SK-N-SH (cell line): Measurements from ENCODE around the gene RBL1. TPM values are rescaled to one million over a fixed set of nuclear protein-coding genes. Genes with fewer than 3 reads are reported as not detected.

Experiments used
- CTCF ChIA-PET: fragments of 300-600, 350-600 bp; formaldehyde crosslinking; extraction: SDS; loops from one replicate; lab custom pipeline; 2021; lab: Yijun Ruan, JAX
- POLR2A ChIA-PET: fragments of 350-600 bp; sonication (Branson Sonifier 250); formaldehyde crosslinking; extraction: SDS; loops from one replicate; lab custom pipeline; 2020; ENCODE audit warnings: antibody characterized with exemption, inconsistent platforms; lab: Yijun Ruan, JAX
- DNase-seq: peaks from one replicate; pipeline ENCODE4 v3.0.0; 2012
- H2AFZ ChIP-seq: fragments of 200-600 bp; sonication (generic); 2 replicates; pipeline ENCODE4 v1.8.1; 2016; ENCODE audit warnings: antibody characterized with exemption, mild to moderate bottlenecking, low read depth
- H3F3A ChIP-seq: fragments of 200-600 bp; sonication (generic); replicated peaks from 2 replicates; pipeline ENCODE3; 2016; ENCODE audit warnings: antibody characterized with exemption, mild to moderate bottlenecking; ENCODE audit not compliant: insufficient read depth
- H3K27ac ChIP-seq, 2 experiments: fragments of 200-500 bp in 1 of 2; fragments of 200-600 bp in 1 of 2; sonication (Bioruptor generic) in 1 of 2; sonication (generic), shearing (Covaris generic) in 1 of 2; 2 replicates each; pipeline versions ENCODE4 v1.5.1 to v1.6.1; 2014 to 2016; ENCODE audit warnings: low read depth in 2 of 2, inconsistent platforms in 1 of 2, low read length in 1 of 2, mild to moderate bottlenecking in 1 of 2, mixed read lengths in 1 of 2
- H3K27me3 ChIP-seq: fragments of 200-600 bp; sonication (generic), shearing (Covaris generic); 2 replicates; pipeline ENCODE4 v1.6.1; 2016; ENCODE audit warnings: mixed run types; ENCODE audit not compliant: insufficient read depth
- H3K36me3 ChIP-seq, 2 experiments: fragments of 200-500 bp in 1 of 2; fragments of 200-600 bp in 1 of 2; sonication (Bioruptor generic) in 1 of 2; sonication (generic) in 1 of 2; replicated peaks in 1 of 2; 2 replicates each; pipeline versions ENCODE3 to v1.5.1; 2014 to 2016; ENCODE audit warnings: low read length in 1 of 2, mild to moderate bottlenecking in 1 of 2; ENCODE audit not compliant: insufficient read depth in 2 of 2, control insufficient read depth in 1 of 2
- H3K4me1 ChIP-seq, 2 experiments: fragments of 200-500 bp in 1 of 2; fragments of 200-600 bp in 1 of 2; sonication (Bioruptor generic) in 1 of 2; sonication (generic), shearing (Covaris generic) in 1 of 2; 2 replicates each; pipeline versions ENCODE4 v1.5.1 to v1.6.1; 2014 to 2016; ENCODE audit warnings: low read depth in 1 of 2, low read length in 1 of 2, mixed run types in 1 of 2; ENCODE audit not compliant: insufficient read depth in 2 of 2, control insufficient read depth in 1 of 2
- H3K4me2 ChIP-seq: fragments of 200-600 bp; sonication (generic), shearing (Covaris generic); 2 replicates; pipeline ENCODE4 v1.6.1; 2017; ENCODE audit warnings: mixed run types
- H3K4me3 ChIP-seq, 2 experiments: fragments of 200-500 bp in 1 of 2; fragments of 200-600 bp in 1 of 2; sonication (Bioruptor generic) in 1 of 2; sonication (generic), shearing (Covaris generic) in 1 of 2; 2 replicates each; pipeline versions ENCODE4 v1.5.1 to v1.8.1; 2014 to 2016; ENCODE audit warnings: low read depth in 2 of 2, inconsistent platforms in 1 of 2, low read length in 1 of 2, mild to moderate bottlenecking in 1 of 2, mixed read lengths in 1 of 2, moderate library complexity in 1 of 2
- H3K79me2 ChIP-seq: fragments of 200-600 bp; sonication (generic); 2 replicates; pipeline ENCODE4 v1.8.1; 2017; ENCODE audit warnings: mild to moderate bottlenecking; ENCODE audit not compliant: insufficient read depth
- H3K9ac ChIP-seq: fragments of 200-600 bp; sonication (generic); 2 replicates; pipeline ENCODE4 v1.6.1; 2017; ENCODE audit warnings: mixed run types
- H3K9me2 ChIP-seq: fragments of 200-600 bp; sonication (generic); 2 replicates; pipeline ENCODE4 v1.6.1; 2017; ENCODE audit warnings: mixed run types
- H3K9me3 ChIP-seq: fragments of 200-600 bp; sonication (generic); 2 replicates; pipeline ENCODE4 v1.6.1; 2017; ENCODE audit warnings: mixed run types, mild to moderate bottlenecking, moderate library complexity
- H4K20me1 ChIP-seq: fragments of 200-600 bp; sonication (generic); 2 replicates; pipeline ENCODE4 v1.6.1; 2017; ENCODE audit warnings: mild to moderate bottlenecking, mixed run types; ENCODE audit not compliant: insufficient read depth
- ELF1 ChIP-seq: IDR thresholded peaks from 2 replicates; pipeline ENCODE4 v1.4.0; 2012
- EP300 ChIP-seq, 2 experiments: IDR thresholded peaks; 2 replicates each; pipeline versions ENCODE4 v1.4.0 to v1.6.1; 2012; ENCODE audit warnings: borderline replicate concordance in 1 of 2, low read depth in 1 of 2, low read length in 1 of 2
- FOSL2 ChIP-seq: IDR thresholded peaks from 2 replicates; pipeline ENCODE4 v1.4.0; 2012; ENCODE audit warnings: low read depth, mild to moderate bottlenecking, moderate library complexity, borderline replicate concordance
- FOXJ3 ChIP-seq: sonication (generic); formaldehyde crosslinking; IDR thresholded peaks from 2 replicates; pipeline ENCODE4 v1.5.1; 2020; ENCODE audit warnings: mild to moderate bottlenecking, missing genetic modification reagents
- FOXM1 ChIP-seq: IDR thresholded peaks from 2 replicates; pipeline ENCODE4 v1.4.0; 2012; ENCODE audit warnings: low read depth, mild to moderate bottlenecking
- GABPA ChIP-seq: IDR thresholded peaks from 2 replicates; pipeline ENCODE4 v1.4.0; 2012; ENCODE audit warnings: low read depth, mild to moderate bottlenecking
- GATA2 ChIP-seq: sonication (generic); formaldehyde crosslinking; IDR thresholded peaks from 2 replicates; pipeline ENCODE4 v1.5.0; 2020; ENCODE audit warnings: mild to moderate bottlenecking, missing genetic modification reagents
- JUND ChIP-seq: IDR thresholded peaks from 2 replicates; pipeline ENCODE4 v1.4.0; 2012
- MEF2A ChIP-seq: IDR thresholded peaks from 2 replicates; pipeline ENCODE4 v1.4.0; 2012; ENCODE audit warnings: low read depth, borderline replicate concordance
- NFIC ChIP-seq: IDR thresholded peaks from 2 replicates; pipeline ENCODE4 v1.4.0; 2012; ENCODE audit warnings: borderline replicate concordance
- RCOR1 ChIP-seq: fragments of 150-350 bp; IDR thresholded peaks from 2 replicates; pipeline ENCODE4 v1.6.1; 2017; ENCODE audit warnings: antibody characterized with exemption, low read length
- RXRA ChIP-seq: IDR thresholded peaks from 2 replicates; pipeline ENCODE4 v1.4.0; 2012; ENCODE audit warnings: low read depth, mild to moderate bottlenecking, borderline replicate concordance
- SMC3 ChIP-seq: IDR thresholded peaks from 2 replicates; pipeline ENCODE4 v1.6.1; 2012; ENCODE audit warnings: low read depth, low read length, improper control_type of control experiment
- TAF1 ChIP-seq: IDR thresholded peaks from 2 replicates; pipeline ENCODE4 v1.6.1; 2012; ENCODE audit warnings: low read depth, mild to moderate bottlenecking, low read length, moderate library complexity, borderline replicate concordance
- TCF12 ChIP-seq: IDR thresholded peaks from 2 replicates; pipeline ENCODE4 v1.4.0; 2012
- WGBS: methylation state at CpG from one replicate; pipeline ENCODE4 v1.1.6; 2017; ENCODE audit warnings: low lambda C conversion rate; 5-methylcytosine and 5-hydroxymethylcytosine counted together
- polyA plus RNA-seq, 3 experiments: library from polyadenylated mRNA; depleted of rRNA; stranded (reverse); fragments of >200 nt; gene quantifications; 2 replicates each; pipeline ENCODE4 v1.2.3, GENCODE V29; 2012
- TF ChIP-seq, protein P1 (sequence below): IDR thresholded peaks from 2 replicates; pipeline ENCODE4 v1.4.0; 2012; ENCODE audit warnings: low read depth, borderline replicate concordance
- TF ChIP-seq, protein P2 (sequence below): fragments of 150-350 bp; IDR thresholded peaks from 2 replicates; pipeline ENCODE4 v1.6.1; 2017; ENCODE audit warnings: antibody characterized with exemption, low read length, low read depth, borderline replicate concordance
- TF ChIP-seq, protein P3 (sequence below): fragments of 150-350 bp; IDR thresholded peaks from 2 replicates; pipeline ENCODE4 v1.6.1; 2016; ENCODE audit warnings: mild to moderate bottlenecking, low read depth, low read length
- TF ChIP-seq, protein P4 (sequence below): fragments of 200-600 bp; sonication (generic); IDR thresholded peaks from 2 replicates; pipeline ENCODE4 v1.6.1; 2017; ENCODE audit warnings: antibody characterized with exemption, mild to moderate bottlenecking, moderate library complexity

Gene RBL1
- polyA plus RNA-seq, 1 of the 3 experiments (the other 2 are of a cell fraction) = 2.5 TPM

DNA sequence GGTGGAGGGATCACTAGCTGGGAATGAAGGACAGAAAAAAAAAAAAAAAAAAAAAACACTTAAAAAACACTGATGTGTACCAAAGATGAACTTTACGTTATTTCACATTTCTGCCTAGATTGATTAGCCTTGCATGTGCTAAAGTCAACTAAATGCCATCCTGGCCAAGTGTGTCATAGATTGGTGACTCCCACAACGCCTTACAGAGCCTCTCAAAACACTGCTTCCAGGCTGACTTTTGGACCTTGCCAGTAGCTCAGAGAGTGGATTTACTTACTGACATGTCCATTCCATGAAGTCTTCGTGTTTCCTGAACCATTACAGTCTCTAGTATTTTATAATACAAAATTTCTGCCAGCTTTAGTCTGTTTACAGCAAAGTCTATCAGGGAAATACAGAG, 40.5 kb downstream of the RBL1 start:
- no peaks in the 10 kb centered on the region for H3K27me3 ChIP-seq
- no peaks in the 10 kb centered on the region for H3K9me2 ChIP-seq
- peaks cover 20 to 68% of the 10 kb centered on the region in 2 experiments for H3K36me3 ChIP-seq
- H3K4me1 ChIP-seq = no peaks in the 10 kb centered on the region
- H3K9ac ChIP-seq = no peak overlapping the region
- H2AFZ ChIP-seq = no peak overlapping the region
- no peaks in the 10 kb centered on the region for H3K79me2 ChIP-seq
- H3K9me3 ChIP-seq = no peaks in the 10 kb centered on the region
- H3K4me2 ChIP-seq = no peak overlapping the region
- no peaks in the 10 kb centered on the region for H4K20me1 ChIP-seq
- ChIA-PET POLR2A (no interaction called here), CTCF (interaction anchor here (1.2 to 1.3 kb wide), 2 partner anchors 9 to 41 kb away, joined by 3 read pairs; partner anchors contain the start of gene RBL1)
- no peak overlapping the region for H3K27ac ChIP-seq
- no peak for DNase-seq
- H3K4me3 ChIP-seq = no peak overlapping the region
- TF ChIP-seq, protein P1, sequence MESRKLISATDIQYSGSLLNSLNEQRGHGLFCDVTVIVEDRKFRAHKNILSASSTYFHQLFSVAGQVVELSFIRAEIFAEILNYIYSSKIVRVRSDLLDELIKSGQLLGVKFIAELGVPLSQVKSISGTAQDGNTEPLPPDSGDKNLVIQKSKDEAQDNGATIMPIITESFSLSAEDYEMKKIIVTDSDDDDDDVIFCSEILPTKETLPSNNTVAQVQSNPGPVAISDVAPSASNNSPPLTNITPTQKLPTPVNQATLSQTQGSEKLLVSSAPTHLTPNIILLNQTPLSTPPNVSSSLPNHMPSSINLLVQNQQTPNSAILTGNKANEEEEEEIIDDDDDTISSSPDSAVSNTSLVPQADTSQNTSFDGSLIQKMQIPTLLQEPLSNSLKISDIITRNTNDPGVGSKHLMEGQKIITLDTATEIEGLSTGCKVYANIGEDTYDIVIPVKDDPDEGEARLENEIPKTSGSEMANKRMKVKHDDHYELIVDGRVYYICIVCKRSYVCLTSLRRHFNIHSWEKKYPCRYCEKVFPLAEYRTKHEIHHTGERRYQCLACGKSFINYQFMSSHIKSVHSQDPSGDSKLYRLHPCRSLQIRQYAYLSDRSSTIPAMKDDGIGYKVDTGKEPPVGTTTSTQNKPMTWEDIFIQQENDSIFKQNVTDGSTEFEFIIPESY = no peak
- 98% methylated on average over 3 of the region's 3 CpGs for WGBS
- no peaks in the 10 kb centered on the region for H3F3A ChIP-seq

DNA sequence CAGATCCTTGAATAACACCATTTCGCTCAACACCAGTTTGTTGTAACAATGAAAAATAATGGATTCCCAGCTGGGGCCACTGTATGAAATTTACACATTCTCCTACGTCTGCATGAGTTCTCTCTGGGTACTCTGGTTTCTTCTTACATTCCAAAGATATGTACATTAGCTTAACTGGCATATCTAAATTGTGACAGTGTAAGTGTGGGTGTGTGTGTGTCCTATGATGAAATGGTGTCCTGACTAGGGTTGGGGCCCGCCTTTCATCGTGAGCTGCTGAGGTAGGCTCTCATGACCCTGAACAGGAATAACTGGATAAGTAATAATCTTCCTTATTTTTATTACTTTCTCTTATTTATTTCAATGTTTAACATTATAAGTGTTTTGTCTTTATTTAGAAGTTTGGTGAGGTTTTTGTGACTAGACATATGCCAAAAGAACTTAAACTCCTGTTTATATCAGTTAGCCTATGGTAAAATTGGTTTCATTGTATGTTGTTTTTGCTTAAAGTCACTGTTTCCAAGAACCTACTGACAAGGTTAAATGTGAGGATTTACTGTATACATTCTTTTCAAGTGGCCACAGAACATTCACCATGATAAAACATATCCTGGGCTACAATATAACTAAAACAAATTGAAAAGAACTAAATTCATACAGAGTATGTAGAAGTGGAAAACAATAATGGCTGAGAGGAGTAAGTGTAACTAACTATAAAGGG, 42.4 kb downstream of the RBL1 start:
- H3K27me3 ChIP-seq = no peaks in the 10 kb centered on the region

More for the DNA sequence above, 42.4 kb downstream of the RBL1 start:
- Histone ChIP-seq H3K4me2 (no peak overlapping the region), H3K4me3 (no peak overlapping the region), H4K20me1 (no peaks in the 10 kb centered on the region), H3K27ac (no peak overlapping the region), H3K79me2 (no peaks in the 10 kb centered on the region), H3K9me2 (no peaks in the 10 kb centered on the region), H3F3A (no peaks in the 10 kb centered on the region)
- DNase-seq = no peak
- no peak for TF ChIP-seq FOXM1
- no peak for TF ChIP-seq RXRA
- TF ChIP-seq JUND = no peak
- no peak for TF ChIP-seq ELF1
- no peak for TF ChIP-seq FOXJ3 (CRISPR knock-in tag)
- TF ChIP-seq NFIC = no peak
- TF ChIP-seq, protein P2, sequence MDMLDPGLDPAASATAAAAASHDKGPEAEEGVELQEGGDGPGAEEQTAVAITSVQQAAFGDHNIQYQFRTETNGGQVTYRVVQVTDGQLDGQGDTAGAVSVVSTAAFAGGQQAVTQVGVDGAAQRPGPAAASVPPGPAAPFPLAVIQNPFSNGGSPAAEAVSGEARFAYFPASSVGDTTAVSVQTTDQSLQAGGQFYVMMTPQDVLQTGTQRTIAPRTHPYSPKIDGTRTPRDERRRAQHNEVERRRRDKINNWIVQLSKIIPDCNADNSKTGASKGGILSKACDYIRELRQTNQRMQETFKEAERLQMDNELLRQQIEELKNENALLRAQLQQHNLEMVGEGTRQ = no peak
- no peak for TF ChIP-seq GABPA
- no peak for TF ChIP-seq GATA2 (CRISPR knock-in tag)
- TF ChIP-seq SMC3 = no peak
- TF ChIP-seq, protein P3, sequence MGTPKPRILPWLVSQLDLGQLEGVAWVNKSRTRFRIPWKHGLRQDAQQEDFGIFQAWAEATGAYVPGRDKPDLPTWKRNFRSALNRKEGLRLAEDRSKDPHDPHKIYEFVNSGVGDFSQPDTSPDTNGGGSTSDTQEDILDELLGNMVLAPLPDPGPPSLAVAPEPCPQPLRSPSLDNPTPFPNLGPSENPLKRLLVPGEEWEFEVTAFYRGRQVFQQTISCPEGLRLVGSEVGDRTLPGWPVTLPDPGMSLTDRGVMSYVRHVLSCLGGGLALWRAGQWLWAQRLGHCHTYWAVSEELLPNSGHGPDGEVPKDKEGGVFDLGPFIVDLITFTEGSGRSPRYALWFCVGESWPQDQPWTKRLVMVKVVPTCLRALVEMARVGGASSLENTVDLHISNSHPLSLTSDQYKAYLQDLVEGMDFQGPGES = no peak
- TF ChIP-seq, protein P4, sequence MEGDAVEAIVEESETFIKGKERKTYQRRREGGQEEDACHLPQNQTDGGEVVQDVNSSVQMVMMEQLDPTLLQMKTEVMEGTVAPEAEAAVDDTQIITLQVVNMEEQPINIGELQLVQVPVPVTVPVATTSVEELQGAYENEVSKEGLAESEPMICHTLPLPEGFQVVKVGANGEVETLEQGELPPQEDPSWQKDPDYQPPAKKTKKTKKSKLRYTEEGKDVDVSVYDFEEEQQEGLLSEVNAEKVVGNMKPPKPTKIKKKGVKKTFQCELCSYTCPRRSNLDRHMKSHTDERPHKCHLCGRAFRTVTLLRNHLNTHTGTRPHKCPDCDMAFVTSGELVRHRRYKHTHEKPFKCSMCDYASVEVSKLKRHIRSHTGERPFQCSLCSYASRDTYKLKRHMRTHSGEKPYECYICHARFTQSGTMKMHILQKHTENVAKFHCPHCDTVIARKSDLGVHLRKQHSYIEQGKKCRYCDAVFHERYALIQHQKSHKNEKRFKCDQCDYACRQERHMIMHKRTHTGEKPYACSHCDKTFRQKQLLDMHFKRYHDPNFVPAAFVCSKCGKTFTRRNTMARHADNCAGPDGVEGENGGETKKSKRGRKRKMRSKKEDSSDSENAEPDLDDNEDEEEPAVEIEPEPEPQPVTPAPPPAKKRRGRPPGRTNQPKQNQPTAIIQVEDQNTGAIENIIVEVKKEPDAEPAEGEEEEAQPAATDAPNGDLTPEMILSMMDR = no peak
- TF ChIP-seq TAF1 = no peak
- no peak for TF ChIP-seq TCF12
- TF ChIP-seq FOSL2 = no peak
- TF ChIP-seq, protein P1 = no peak
- no peak for TF ChIP-seq EP300 (IDR thresholded peaks at IDR 0.05; ENCODE audit: borderline replicate concordance in 1 of 2, low read depth in 1 of 2, low read length in 1 of 2)
- TF ChIP-seq MEF2A = no peak
- TF ChIP-seq RCOR1 = no peak
- TF ChIP-seq, all 33 proteins: peak for 0
- H3K4me1 ChIP-seq = no peaks in the 10 kb centered on the region
- H3K9ac ChIP-seq = no peak overlapping the region
- no peak overlapping the region for H2AFZ ChIP-seq
- WGBS = 95% methylated on average over 4 of the region's 4 CpGs
- POLR2A ChIA-PET = no interaction called here
- peaks cover 13 to 55% of the 10 kb centered on the region in 2 experiments for H3K36me3 ChIP-seq
- CTCF ChIA-PET = interaction anchor here (0.6 kb wide), 1 partner anchor 19 kb away, joined by 3 read pairs; no protein-coding TSS in a partner anchor
- H3K9me3 ChIP-seq = no peaks in the 10 kb centered on the region
